GM23338 (cell line): ENCODE data around the gene RCCD1. TPM values are rescaled to one million over a fixed set of nuclear protein-coding genes. Genes with fewer than 3 reads are reported as not detected.

Experiments
- ATAC-seq: fragments of 200-7000 bp; cut with Tn5 transposase; 3 replicates; pipeline ENCODE4 v1.9.1; 2020
- DNase-seq: peaks from one replicate; pipeline ENCODE4 v3.0.0-alpha.2; 2015; ENCODE audit warnings: low spot score
- H2AFZ ChIP-seq: fragments of 200-600 bp; sonication (generic); 2 replicates; pipeline ENCODE4 v1.8.0; 2016; ENCODE audit warnings: antibody characterized with exemption, mild to moderate bottlenecking, moderate library complexity
- H3F3A ChIP-seq: fragments of 200-600 bp; sonication (generic); replicated peaks from 2 replicates; pipeline ENCODE4 v1.8.0; 2017; ENCODE audit warnings: antibody characterized with exemption, mixed run types, low read depth
- H3K27ac ChIP-seq: fragments of 200-600 bp; sonication (generic); 2 replicates; pipeline ENCODE4 v1.6.1; 2016; ENCODE audit warnings: low read depth
- H3K27me3 ChIP-seq: fragments of 200-600 bp; sonication (generic); 2 replicates; pipeline ENCODE4 v1.8.0; 2016; ENCODE audit warnings: mild to moderate bottlenecking, mixed run types, moderate library complexity; ENCODE audit not compliant: insufficient read depth
- H3K36me3 ChIP-seq: fragments of 200-600 bp; sonication (generic); 2 replicates; pipeline ENCODE4 v1.8.0; 2016; ENCODE audit warnings: mild to moderate bottlenecking; ENCODE audit not compliant: insufficient read depth
- H3K4me1 ChIP-seq: fragments of 200-600 bp; sonication (generic); 2 replicates; pipeline ENCODE4 v1.8.0; 2016; ENCODE audit warnings: mild to moderate bottlenecking, moderate library complexity; ENCODE audit not compliant: insufficient read depth
- H3K4me2 ChIP-seq: fragments of 200-600 bp; sonication (generic); 2 replicates; pipeline ENCODE4 v1.7.1; 2017; ENCODE audit warnings: mixed run types
- H3K4me3 ChIP-seq: fragments of 200-600 bp; sonication (generic); 2 replicates; pipeline ENCODE4 v1.6.1; 2016; ENCODE audit warnings: mixed run types
- H3K79me2 ChIP-seq: fragments of 200-600 bp; sonication (generic); replicated peaks from 2 replicates; pipeline ENCODE4 v1.8.0; 2017; ENCODE audit warnings: mild to moderate bottlenecking; ENCODE audit not compliant: insufficient read depth
- H3K9me2 ChIP-seq: fragments of 200-600 bp; sonication (generic); 2 replicates; pipeline ENCODE4 v1.8.0; 2017; ENCODE audit not compliant: insufficient read depth
- H4K20me1 ChIP-seq: fragments of 200-600 bp; sonication (generic); replicated peaks from 2 replicates; pipeline ENCODE4 v1.8.0; 2017; ENCODE audit warnings: mild to moderate bottlenecking; ENCODE audit not compliant: insufficient read depth
- H3K27ac Mint-ChIP-seq: 2 replicates; pipeline ENCODE4 v1.8.0; 2020; ENCODE audit warnings: inconsistent platforms, mild to moderate bottlenecking, moderate library complexity, mixed read lengths
- H3K27me3 Mint-ChIP-seq: 3 replicates; pipeline ENCODE4 v1.8.0; 2022; ENCODE audit warnings: low read depth, mild to moderate bottlenecking, moderate library complexity, mixed read lengths, inconsistent platforms; ENCODE audit not compliant: insufficient read depth, poor library complexity
- H3K36me3 Mint-ChIP-seq: 3 replicates; pipeline ENCODE4 v1.8.0; 2021; ENCODE audit warnings: low read depth, mild to moderate bottlenecking, inconsistent platforms, moderate library complexity, mixed read lengths
- H3K4me1 Mint-ChIP-seq: 3 replicates; pipeline ENCODE4 v1.8.0; 2020; ENCODE audit warnings: mild to moderate bottlenecking, inconsistent platforms, mixed read lengths
- H3K4me3 Mint-ChIP-seq: 3 replicates; pipeline ENCODE4 v1.8.0; 2021; ENCODE audit warnings: moderate library complexity, mild to moderate bottlenecking, inconsistent platforms, mixed read lengths
- H3K9me3 Mint-ChIP-seq: 3 replicates; pipeline ENCODE4 v1.8.0; 2020; ENCODE audit warnings: moderate library complexity, mild to moderate bottlenecking, inconsistent platforms, mixed read lengths
- CREB1 ChIP-seq: fragments of 250-450 bp; sonication (Bioruptor Pico); IDR thresholded peaks from 2 replicates; pipeline ENCODE4 v1.5.0; 2020; ENCODE audit warnings: low read depth, mild to moderate bottlenecking, moderate library complexity
- EZH2 ChIP-seq: fragments of 200-600 bp; sonication (generic); IDR thresholded peaks from one replicate; pipeline ENCODE4 v1.8.0; 2017; ENCODE audit warnings: antibody characterized with exemption, mild to moderate bottlenecking, low read depth; ENCODE audit not compliant: unreplicated experiment
- EZH2phosphoT487 ChIP-seq: fragments of 200-600 bp; sonication (generic); IDR thresholded peaks from one replicate; pipeline ENCODE4 v1.8.1; 2018; ENCODE audit warnings: antibody characterized with exemption; ENCODE audit not compliant: unreplicated experiment
- JUNB ChIP-seq: IDR thresholded peaks from one replicate; pipeline ENCODE4 v1.6.1; 2016; ENCODE audit warnings: antibody characterized with exemption; ENCODE audit not compliant: unreplicated experiment
- NANOG ChIP-seq: IDR thresholded peaks from 2 replicates; pipeline ENCODE4 v1.6.1; 2016; ENCODE audit warnings: antibody characterized with exemption, borderline replicate concordance
- POLR2AphosphoS5 ChIP-seq: IDR thresholded peaks from 2 replicates; pipeline ENCODE4 v1.6.1; 2016; ENCODE audit warnings: antibody characterized with exemption, low read depth
- STAT1 ChIP-seq: IDR thresholded peaks from one replicate; pipeline ENCODE4 v1.6.1; 2016; ENCODE audit warnings: antibody characterized with exemption; ENCODE audit not compliant: unreplicated experiment
- ZNF114 ChIP-seq: fragments of 250-450 bp; sonication (Bioruptor Pico); IDR thresholded peaks from 2 replicates; pipeline ENCODE4 v1.5.0; 2020; ENCODE audit warnings: mild to moderate bottlenecking, moderate library complexity
- ZNF331 ChIP-seq: fragments of 250-450 bp; sonication (Bioruptor Pico); IDR thresholded peaks from 2 replicates; pipeline ENCODE4 v1.5.0; 2020; ENCODE audit warnings: low read depth, mild to moderate bottlenecking, moderate library complexity
- polyA plus RNA-seq: library from polyadenylated mRNA; unstranded; fragments of >200 nt; fragmentation: Nextera tagmentation; extraction: Ambion mirVana; gene quantifications from 2 replicates; pipeline ENCODE4 v1.2.1, GENCODE V29; 2016
- total RNA-seq: library from RNA; depleted of rRNA; stranded (reverse); fragments of >200 nt; shearing (Covaris generic); gene quantifications from 2 replicates; pipeline ENCODE4 v1.2.3, GENCODE V29; 2014
- TF ChIP-seq, protein P1 (sequence below): IDR thresholded peaks from one replicate; pipeline ENCODE4 v1.6.1; 2018; ENCODE audit warnings: antibody characterized with exemption; ENCODE audit not compliant: unreplicated experiment
- TF ChIP-seq, protein P2 (sequence below): fragments of 250-450 bp; sonication (Bioruptor Pico); IDR thresholded peaks from 2 replicates; pipeline ENCODE4 v1.5.0; 2020; ENCODE audit warnings: mild to moderate bottlenecking, moderate library complexity
- TF ChIP-seq, protein P3 (sequence below): IDR thresholded peaks from 2 replicates; pipeline ENCODE4 v1.6.1; 2016; ENCODE audit warnings: antibody characterized with exemption
- TF ChIP-seq, protein P4 (sequence below), 2 experiments: fragments of 200-600 bp in 1 of 2; sonication (generic) in 1 of 2; conservative IDR thresholded peaks; 2 replicates each; pipeline versions ENCODE4 v1.5.1 to v1.6.1; 2016 to 2017; ENCODE audit warnings: antibody characterized with exemption in 2 of 2, low read depth in 2 of 2, mild to moderate bottlenecking in 2 of 2, moderate library complexity in 1 of 2

The RCCD1 gene
- total and polyA plus RNA-seq, 2 experiments from 2014 or later = 10.8 to 17.1 TPM

DNA sequence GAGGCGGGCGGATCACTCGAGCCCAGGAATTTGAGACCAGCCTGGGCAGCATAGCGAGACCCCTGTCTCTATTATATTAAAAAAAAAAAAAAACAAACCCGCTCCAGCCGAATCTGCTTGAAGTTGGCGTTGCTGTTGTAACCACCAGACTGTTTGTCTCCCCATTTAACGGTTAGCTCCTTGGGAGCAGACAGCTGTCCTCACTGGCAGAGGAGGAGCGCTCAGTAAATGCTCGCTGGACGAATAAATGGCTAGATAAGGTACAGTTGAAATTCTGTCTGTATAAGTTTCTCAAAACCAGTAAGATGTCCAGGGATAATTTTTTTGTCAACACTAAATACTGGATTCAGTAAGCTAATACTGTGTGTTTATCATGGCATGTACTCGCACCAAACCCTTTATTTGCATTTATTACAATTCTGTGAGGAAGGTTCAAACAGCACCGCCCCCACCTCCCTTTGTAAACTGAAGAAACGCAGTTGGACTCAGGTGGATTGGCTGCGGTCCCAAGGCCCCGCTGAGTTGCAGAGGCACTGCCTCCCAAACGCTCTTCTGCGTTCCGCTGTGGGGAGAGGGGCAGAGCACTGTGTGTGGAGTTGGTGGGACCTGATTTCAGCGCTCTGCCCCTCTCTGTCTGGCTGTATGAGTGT, 1.1 kb downstream of the RCCD1 start:
- peak overlapping the region; percentile 84 for H3K4me2 ChIP-seq
- ATAC-seq (no peak), DNase-seq (peak; percentile 11)
- no peaks in the 10 kb centered on the region for H3K27me3 ChIP-seq
- peaks cover 7% of the 10 kb centered on the region; the same call in 1 of the 2 replicates for H3K36me3 ChIP-seq
- Mint-ChIP-seq H3K36me3 (peaks cover 36% of the 10 kb centered on the region), H3K27me3 (peaks cover 19% of the 10 kb centered on the region), H3K27ac (no peak overlapping the region), H3K4me1 (peaks cover 10% of the 10 kb centered on the region), H3K9me3 (no peaks in the 10 kb centered on the region; the same call in 2 of the 3 replicates), H3K4me3 (peak overlapping the region; percentile 83)
- H4K20me1 ChIP-seq = no peaks in the 10 kb centered on the region
- H2AFZ ChIP-seq = peak overlapping the region; percentile 90; the same call in 1 of the 2 replicates
- peaks cover 17% of the 10 kb centered on the region; the same call in 1 of the 2 replicates for H3F3A ChIP-seq
- peaks cover 13% of the 10 kb centered on the region for H3K4me1 ChIP-seq
- H3K9me2 ChIP-seq = no peaks in the 10 kb centered on the region
- TF ChIP-seq, protein P1, sequence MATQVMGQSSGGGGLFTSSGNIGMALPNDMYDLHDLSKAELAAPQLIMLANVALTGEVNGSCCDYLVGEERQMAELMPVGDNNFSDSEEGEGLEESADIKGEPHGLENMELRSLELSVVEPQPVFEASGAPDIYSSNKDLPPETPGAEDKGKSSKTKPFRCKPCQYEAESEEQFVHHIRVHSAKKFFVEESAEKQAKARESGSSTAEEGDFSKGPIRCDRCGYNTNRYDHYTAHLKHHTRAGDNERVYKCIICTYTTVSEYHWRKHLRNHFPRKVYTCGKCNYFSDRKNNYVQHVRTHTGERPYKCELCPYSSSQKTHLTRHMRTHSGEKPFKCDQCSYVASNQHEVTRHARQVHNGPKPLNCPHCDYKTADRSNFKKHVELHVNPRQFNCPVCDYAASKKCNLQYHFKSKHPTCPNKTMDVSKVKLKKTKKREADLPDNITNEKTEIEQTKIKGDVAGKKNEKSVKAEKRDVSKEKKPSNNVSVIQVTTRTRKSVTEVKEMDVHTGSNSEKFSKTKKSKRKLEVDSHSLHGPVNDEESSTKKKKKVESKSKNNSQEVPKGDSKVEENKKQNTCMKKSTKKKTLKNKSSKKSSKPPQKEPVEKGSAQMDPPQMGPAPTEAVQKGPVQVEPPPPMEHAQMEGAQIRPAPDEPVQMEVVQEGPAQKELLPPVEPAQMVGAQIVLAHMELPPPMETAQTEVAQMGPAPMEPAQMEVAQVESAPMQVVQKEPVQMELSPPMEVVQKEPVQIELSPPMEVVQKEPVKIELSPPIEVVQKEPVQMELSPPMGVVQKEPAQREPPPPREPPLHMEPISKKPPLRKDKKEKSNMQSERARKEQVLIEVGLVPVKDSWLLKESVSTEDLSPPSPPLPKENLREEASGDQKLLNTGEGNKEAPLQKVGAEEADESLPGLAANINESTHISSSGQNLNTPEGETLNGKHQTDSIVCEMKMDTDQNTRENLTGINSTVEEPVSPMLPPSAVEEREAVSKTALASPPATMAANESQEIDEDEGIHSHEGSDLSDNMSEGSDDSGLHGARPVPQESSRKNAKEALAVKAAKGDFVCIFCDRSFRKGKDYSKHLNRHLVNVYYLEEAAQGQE = no peak
- TF ChIP-seq, protein P2, sequence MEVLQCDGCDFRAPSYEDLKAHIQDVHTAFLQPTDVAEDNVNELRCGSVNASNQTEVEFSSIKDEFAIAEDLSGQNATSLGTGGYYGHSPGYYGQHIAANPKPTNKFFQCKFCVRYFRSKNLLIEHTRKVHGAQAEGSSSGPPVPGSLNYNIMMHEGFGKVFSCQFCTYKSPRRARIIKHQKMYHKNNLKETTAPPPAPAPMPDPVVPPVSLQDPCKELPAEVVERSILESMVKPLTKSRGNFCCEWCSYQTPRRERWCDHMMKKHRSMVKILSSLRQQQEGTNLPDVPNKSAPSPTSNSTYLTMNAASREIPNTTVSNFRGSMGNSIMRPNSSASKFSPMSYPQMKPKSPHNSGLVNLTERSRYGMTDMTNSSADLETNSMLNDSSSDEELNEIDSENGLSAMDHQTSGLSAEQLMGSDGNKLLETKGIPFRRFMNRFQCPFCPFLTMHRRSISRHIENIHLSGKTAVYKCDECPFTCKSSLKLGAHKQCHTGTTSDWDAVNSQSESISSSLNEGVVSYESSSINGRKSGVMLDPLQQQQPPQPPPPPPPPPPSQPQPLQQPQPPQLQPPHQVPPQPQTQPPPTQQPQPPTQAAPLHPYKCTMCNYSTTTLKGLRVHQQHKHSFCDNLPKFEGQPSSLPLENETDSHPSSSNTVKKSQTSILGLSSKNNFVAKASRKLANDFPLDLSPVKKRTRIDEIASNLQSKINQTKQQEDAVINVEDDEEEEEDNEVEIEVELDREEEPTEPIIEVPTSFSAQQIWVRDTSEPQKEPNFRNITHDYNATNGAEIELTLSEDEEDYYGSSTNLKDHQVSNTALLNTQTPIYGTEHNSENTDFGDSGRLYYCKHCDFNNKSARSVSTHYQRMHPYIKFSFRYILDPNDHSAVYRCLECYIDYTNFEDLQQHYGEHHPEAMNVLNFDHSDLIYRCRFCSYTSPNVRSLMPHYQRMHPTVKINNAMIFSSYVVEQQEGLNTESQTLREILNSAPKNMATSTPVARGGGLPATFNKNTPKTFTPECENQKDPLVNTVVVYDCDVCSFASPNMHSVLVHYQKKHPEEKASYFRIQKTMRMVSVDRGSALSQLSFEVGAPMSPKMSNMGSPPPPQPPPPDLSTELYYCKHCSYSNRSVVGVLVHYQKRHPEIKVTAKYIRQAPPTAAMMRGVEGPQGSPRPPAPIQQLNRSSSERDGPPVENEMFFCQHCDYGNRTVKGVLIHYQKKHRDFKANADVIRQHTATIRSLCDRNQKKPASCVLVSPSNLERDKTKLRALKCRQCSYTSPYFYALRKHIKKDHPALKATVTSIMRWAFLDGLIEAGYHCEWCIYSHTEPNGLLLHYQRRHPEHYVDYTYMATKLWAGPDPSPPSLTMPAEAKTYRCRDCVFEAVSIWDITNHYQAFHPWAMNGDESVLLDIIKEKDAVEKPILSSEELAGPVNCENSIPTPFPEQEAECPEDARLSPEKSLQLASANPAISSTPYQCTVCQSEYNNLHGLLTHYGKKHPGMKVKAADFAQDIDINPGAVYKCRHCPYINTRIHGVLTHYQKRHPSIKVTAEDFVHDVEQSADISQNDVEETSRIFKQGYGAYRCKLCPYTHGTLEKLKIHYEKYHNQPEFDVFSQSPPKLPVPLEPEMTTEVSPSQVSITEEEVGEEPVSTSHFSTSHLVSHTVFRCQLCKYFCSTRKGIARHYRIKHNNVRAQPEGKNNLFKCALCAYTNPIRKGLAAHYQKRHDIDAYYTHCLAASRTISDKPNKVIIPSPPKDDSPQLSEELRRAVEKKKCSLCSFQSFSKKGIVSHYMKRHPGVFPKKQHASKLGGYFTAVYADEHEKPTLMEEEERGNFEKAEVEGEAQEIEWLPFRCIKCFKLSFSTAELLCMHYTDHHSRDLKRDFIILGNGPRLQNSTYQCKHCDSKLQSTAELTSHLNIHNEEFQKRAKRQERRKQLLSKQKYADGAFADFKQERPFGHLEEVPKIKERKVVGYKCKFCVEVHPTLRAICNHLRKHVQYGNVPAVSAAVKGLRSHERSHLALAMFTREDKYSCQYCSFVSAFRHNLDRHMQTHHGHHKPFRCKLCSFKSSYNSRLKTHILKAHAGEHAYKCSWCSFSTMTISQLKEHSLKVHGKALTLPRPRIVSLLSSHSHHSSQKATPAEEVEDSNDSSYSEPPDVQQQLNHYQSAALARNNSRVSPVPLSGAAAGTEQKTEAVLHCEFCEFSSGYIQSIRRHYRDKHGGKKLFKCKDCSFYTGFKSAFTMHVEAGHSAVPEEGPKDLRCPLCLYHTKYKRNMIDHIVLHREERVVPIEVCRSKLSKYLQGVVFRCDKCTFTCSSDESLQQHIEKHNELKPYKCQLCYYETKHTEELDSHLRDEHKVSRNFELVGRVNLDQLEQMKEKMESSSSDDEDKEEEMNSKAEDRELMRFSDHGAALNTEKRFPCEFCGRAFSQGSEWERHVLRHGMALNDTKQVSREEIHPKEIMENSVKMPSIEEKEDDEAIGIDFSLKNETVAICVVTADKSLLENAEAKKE (CRISPR knock-in tag) = no peak
- no peak for TF ChIP-seq ZNF114 (CRISPR knock-in tag)
- TF ChIP-seq NANOG = no peak
- TF ChIP-seq, protein P3, sequence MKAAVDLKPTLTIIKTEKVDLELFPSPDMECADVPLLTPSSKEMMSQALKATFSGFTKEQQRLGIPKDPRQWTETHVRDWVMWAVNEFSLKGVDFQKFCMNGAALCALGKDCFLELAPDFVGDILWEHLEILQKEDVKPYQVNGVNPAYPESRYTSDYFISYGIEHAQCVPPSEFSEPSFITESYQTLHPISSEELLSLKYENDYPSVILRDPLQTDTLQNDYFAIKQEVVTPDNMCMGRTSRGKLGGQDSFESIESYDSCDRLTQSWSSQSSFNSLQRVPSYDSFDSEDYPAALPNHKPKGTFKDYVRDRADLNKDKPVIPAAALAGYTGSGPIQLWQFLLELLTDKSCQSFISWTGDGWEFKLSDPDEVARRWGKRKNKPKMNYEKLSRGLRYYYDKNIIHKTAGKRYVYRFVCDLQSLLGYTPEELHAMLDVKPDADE = no peak
- no peak for TF ChIP-seq EZH2
- TF ChIP-seq JUNB = no peak
- no peak for TF ChIP-seq ZNF331 (CRISPR knock-in tag)
- TF ChIP-seq POLR2AphosphoS5 = no peak
- no peak for TF ChIP-seq STAT1
- TF ChIP-seq, protein P4, sequence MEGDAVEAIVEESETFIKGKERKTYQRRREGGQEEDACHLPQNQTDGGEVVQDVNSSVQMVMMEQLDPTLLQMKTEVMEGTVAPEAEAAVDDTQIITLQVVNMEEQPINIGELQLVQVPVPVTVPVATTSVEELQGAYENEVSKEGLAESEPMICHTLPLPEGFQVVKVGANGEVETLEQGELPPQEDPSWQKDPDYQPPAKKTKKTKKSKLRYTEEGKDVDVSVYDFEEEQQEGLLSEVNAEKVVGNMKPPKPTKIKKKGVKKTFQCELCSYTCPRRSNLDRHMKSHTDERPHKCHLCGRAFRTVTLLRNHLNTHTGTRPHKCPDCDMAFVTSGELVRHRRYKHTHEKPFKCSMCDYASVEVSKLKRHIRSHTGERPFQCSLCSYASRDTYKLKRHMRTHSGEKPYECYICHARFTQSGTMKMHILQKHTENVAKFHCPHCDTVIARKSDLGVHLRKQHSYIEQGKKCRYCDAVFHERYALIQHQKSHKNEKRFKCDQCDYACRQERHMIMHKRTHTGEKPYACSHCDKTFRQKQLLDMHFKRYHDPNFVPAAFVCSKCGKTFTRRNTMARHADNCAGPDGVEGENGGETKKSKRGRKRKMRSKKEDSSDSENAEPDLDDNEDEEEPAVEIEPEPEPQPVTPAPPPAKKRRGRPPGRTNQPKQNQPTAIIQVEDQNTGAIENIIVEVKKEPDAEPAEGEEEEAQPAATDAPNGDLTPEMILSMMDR (conservative IDR thresholded peaks at IDR 0.05; ENCODE audit: low read depth in 2 of 2) = no peak
- TF ChIP-seq EZH2phosphoT487 = no peak
- no peak for TF ChIP-seq CREB1 (CRISPR knock-in tag)
- H3K4me3 ChIP-seq = peak overlapping the region; percentile 75
- H3K79me2 ChIP-seq = no peaks in the 10 kb centered on the region
- peak overlapping the region; percentile 95 for H3K27ac ChIP-seq
